ENCODE results near the gene FOSL1. TPM values are rescaled to one million over a fixed set of nuclear protein-coding genes. Genes with fewer than 3 reads are reported as not detected.

FOSL1 gene
- total RNA-seq, 1 experiment from 2014 or later = 186 TPM

GRCh38 chr11:65850217-65851082 is 49.7 kb downstream of the FOSL1 start:
- in situ Hi-C loops (cut with HindIII; ENCODE audit: low pct_unique_long_range_greater_than_20kb, low sequenced_read_pairs) (no loop called here), intact Hi-C loops (cut with micrococcal nuclease; ENCODE audit: unreplicated experiment) (loop anchor here (10.0 kb wide), 1 partner anchor 296 kb away; the partner anchor contains the start of gene LTBP3)
- POLR2A ChIA-PET = interaction anchor here (1.4 kb wide), 1 partner anchor 9 kb away, joined by 3 read pairs; no protein-coding TSS in a partner anchor
- CTCF ChIA-PET = interaction anchor here (0.6 to 1.6 kb wide), 3 partner anchors 10 to 106 kb away, joined by 3 to 6 read pairs (median 5); partner anchors contain the start of genes MUS81 and SNX32
- no peaks in the 10 kb centered on the region for H3K27me3 ChIP-seq (ENCODE audit: control insufficient read depth, insufficient read depth, low read length)
- no peak for TF ChIP-seq SIN3A (IDR thresholded peaks at IDR 0.05; ENCODE audit: borderline replicate concordance, insufficient read depth, low read depth, low read length)
- no peak for TF ChIP-seq TCF7L2 (IDR thresholded peaks at IDR 0.05; ENCODE audit: low read depth, low read length)
- TF ChIP-seq REST (IDR thresholded peaks at IDR 0.05; ENCODE audit: insufficient read depth in 1 of 2, low read depth in 2 of 2, low read length in 1 of 2) = no peak
- no peak for TF ChIP-seq POLR2AphosphoS5 (IDR thresholded peaks at IDR 0.05; ENCODE audit: low read depth, low read length)
- TF ChIP-seq CTCF (IDR thresholded peaks at IDR 0.05) = no peak
- no peak overlapping the region for H3K4me3 ChIP-seq (ENCODE audit: low read depth in 2 of 2, low read length in 2 of 2)
- H3K9me3 ChIP-seq (ENCODE audit: control insufficient read depth, insufficient read depth, low read depth, low read length) = no peaks in the 10 kb centered on the region
- BruUV-seq (replicated peaks) = no TSS peak
- no peak for DNase-seq (ENCODE audit: low read depth, low spot score)
- peaks cover 27% of the 10 kb centered on the region for H3K4me1 ChIP-seq (ENCODE audit: control insufficient read depth, insufficient read depth, low read length)
- no peak overlapping the region for H3K27ac ChIP-seq (ENCODE audit: low read length)
- ATAC-seq = peak; percentile 7
- H3K36me3 ChIP-seq (ENCODE audit: control insufficient read depth, insufficient read depth, low read length) = peaks cover 17% of the 10 kb centered on the region

GRCh38 chr11:65849771-65850216 is 50.4 kb downstream of the FOSL1 start:
- BruUV-seq (replicated peaks) = no TSS peak
- in situ Hi-C loops (cut with HindIII; ENCODE audit: low pct_unique_long_range_greater_than_20kb, low sequenced_read_pairs) = no loop called here
- H3K27me3 ChIP-seq (ENCODE audit: control insufficient read depth, insufficient read depth, low read length) = no peaks in the 10 kb centered on the region
- intact Hi-C loops (cut with micrococcal nuclease; ENCODE audit: unreplicated experiment) = loop anchor here (10.0 kb wide), 1 partner anchor 295 kb away; the partner anchor contains the start of gene LTBP3
- POLR2A ChIA-PET = interaction anchor here (1.4 kb wide), 1 partner anchor 10 kb away, joined by 3 read pairs; no protein-coding TSS in a partner anchor
- peaks cover 10% of the 10 kb centered on the region for H3K36me3 ChIP-seq (ENCODE audit: control insufficient read depth, insufficient read depth, low read length)
- H3K4me3 ChIP-seq (ENCODE audit: low read depth in 2 of 2, low read length in 2 of 2) = no peak overlapping the region
- TF ChIP-seq POLR2AphosphoS5 (IDR thresholded peaks at IDR 0.05; ENCODE audit: low read depth, low read length) = no peak
- no peak for TF ChIP-seq SIN3A (IDR thresholded peaks at IDR 0.05; ENCODE audit: borderline replicate concordance, insufficient read depth, low read depth, low read length)
- TF ChIP-seq CTCF (IDR thresholded peaks at IDR 0.05) = no peak
- no peak for TF ChIP-seq REST (IDR thresholded peaks at IDR 0.05; ENCODE audit: insufficient read depth in 1 of 2, low read depth in 2 of 2, low read length in 1 of 2)
- TF ChIP-seq TCF7L2 (IDR thresholded peaks at IDR 0.05; ENCODE audit: low read depth, low read length) = no peak
- DNase-seq (ENCODE audit: low read depth, low spot score) (no peak), ATAC-seq (no peak)
- no peak overlapping the region for H3K27ac ChIP-seq (ENCODE audit: low read length)
- CTCF ChIA-PET = interaction anchor here (0.6 kb wide), 1 partner anchor 10 kb away, joined by 3 read pairs; the partner anchor contains the start of gene MUS81
- H3K4me1 ChIP-seq (ENCODE audit: control insufficient read depth, insufficient read depth, low read length) = peaks cover 20% of the 10 kb centered on the region
- no peaks in the 10 kb centered on the region for H3K9me3 ChIP-seq (ENCODE audit: control insufficient read depth, insufficient read depth, low read depth, low read length)
